Measurements from ENCODE around the gene THEM4.
"Not testable (repeated sequence)": the region's sequence is repeated elsewhere in the genome, so short reads cannot be mapped to it uniquely, and the experiment has no call there.

DNA sequence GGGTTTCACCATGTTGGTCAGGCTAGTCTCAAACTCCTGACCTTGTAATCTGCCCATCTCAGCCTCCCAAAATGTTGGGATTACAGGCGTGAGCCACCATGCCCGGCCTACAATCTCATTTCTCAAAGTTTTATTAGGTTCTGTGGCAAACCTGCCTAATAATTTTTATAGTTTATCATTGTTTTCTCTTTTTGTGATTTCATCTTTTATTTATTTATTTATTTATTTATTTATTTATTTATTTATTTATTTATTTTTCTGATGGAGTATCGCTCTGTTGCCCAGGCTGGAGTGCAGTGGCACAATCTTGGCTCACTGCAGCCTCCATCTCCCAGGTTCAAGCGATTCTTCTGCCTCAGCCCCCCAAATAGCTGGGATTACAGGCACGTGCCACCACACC lies 24.4 kb downstream of the THEM4 start:
- not testable (repeated sequence) for TF ChIP-seq EZH2 (IDR thresholded peaks at IDR 0.05; ENCODE audit: borderline replicate concordance); EZH2phosphoT487 (IDR thresholded peaks at IDR 0.05; ENCODE audit: low read depth, severe bottlenecking, unreplicated experiment)
- TF ChIP-seq, protein P1, sequence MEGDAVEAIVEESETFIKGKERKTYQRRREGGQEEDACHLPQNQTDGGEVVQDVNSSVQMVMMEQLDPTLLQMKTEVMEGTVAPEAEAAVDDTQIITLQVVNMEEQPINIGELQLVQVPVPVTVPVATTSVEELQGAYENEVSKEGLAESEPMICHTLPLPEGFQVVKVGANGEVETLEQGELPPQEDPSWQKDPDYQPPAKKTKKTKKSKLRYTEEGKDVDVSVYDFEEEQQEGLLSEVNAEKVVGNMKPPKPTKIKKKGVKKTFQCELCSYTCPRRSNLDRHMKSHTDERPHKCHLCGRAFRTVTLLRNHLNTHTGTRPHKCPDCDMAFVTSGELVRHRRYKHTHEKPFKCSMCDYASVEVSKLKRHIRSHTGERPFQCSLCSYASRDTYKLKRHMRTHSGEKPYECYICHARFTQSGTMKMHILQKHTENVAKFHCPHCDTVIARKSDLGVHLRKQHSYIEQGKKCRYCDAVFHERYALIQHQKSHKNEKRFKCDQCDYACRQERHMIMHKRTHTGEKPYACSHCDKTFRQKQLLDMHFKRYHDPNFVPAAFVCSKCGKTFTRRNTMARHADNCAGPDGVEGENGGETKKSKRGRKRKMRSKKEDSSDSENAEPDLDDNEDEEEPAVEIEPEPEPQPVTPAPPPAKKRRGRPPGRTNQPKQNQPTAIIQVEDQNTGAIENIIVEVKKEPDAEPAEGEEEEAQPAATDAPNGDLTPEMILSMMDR (IDR thresholded peaks at IDR 0.05; ENCODE audit: poor library complexity), result not testable (repeated sequence)

Measured in hepatocyte (in vitro differentiated cells).